Measurements from ENCODE around the gene OGG1.

Gene OGG1

GRCh38 chr3:9749645-9750555 is at the start of gene OGG1:
TSS of gene OGG1 (plus strand) at chr3:9749952. CDS start at chr3:9750287, 335 bp downstream.
- DNase-seq (ENCODE audit: low read depth) = peak; percentile 99

- DNase-seq (ENCODE audit: low read depth) = no peak
Measured at GRCh38 chr3:9700536-9700935, 49.2 kb upstream of the OGG1 start.

DNA sequence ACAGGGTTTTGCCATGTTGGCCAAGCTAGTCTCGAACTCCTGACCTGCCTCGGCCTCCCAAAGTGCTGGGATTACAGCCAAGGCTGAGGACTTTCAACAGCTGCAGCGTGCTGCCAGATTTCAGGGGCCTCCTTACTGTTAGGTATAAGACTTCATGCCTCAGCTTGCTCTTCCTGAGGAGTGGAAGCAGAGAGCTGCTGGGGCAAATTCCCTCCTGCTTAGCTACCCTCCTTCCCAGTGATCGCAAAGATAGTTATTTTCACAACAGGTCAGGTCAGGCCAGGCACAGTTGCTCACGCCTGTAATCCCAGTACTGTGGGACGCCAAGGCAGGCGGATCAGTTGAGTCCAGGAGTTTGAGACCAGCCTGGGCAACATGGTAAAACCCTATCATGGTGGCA is 48.7 kb upstream of the OGG1 start:
- no peak for DNase-seq (ENCODE audit: low read depth)

DNA sequence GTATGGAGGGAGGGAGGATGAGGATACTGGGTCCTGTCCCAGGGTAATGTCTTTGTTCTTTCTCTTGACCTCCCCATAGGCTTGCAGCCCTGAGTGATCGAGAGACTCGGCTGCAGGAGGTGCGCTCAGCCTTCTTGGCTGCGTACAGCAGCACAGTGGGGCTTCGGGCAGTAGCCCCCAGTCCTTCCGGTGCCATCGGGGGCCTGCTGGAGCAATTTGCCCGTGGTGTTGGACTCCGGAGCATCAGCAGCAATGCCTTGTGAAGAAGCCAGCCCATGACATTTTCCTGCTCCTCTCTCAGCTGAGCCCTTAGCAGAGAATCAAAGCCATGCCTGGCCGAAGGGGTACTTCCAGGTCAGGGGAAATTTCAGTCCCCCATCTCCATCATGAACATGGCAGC is 48.0 kb upstream of the OGG1 start:
- no peak for DNase-seq (ENCODE audit: low read depth)

DNA sequence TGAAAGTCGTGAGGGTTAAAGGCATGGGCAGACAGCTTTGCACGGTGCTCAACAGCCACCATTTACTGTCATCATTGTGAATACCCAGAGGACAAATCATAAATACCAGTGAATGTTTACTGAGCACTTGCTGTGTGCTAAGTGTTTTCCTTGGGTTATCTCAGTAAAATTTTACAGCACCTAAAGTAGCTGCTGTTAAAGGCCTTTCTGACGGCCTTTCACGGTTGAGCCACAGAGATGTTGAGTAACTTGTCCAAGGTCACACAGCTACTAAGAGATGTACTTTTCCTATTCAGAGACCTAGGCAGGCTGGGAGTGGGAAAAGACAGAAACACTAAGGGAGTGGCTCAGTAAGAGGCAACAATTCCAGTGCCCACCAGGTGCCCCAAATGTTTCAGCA is 46.5 kb upstream of the OGG1 start:
- no peak for DNase-seq (ENCODE audit: low read depth)

- DNase-seq (ENCODE audit: low read depth) = no peak
Measured at GRCh38 chr3:9703736-9704346, 45.9 kb upstream of the OGG1 start, which contains the start of gene CPNE9. TSS of gene CPNE9 (plus strand) at chr3:9703833. CDS start at chr3:9703997, 164 bp downstream.

DNA sequence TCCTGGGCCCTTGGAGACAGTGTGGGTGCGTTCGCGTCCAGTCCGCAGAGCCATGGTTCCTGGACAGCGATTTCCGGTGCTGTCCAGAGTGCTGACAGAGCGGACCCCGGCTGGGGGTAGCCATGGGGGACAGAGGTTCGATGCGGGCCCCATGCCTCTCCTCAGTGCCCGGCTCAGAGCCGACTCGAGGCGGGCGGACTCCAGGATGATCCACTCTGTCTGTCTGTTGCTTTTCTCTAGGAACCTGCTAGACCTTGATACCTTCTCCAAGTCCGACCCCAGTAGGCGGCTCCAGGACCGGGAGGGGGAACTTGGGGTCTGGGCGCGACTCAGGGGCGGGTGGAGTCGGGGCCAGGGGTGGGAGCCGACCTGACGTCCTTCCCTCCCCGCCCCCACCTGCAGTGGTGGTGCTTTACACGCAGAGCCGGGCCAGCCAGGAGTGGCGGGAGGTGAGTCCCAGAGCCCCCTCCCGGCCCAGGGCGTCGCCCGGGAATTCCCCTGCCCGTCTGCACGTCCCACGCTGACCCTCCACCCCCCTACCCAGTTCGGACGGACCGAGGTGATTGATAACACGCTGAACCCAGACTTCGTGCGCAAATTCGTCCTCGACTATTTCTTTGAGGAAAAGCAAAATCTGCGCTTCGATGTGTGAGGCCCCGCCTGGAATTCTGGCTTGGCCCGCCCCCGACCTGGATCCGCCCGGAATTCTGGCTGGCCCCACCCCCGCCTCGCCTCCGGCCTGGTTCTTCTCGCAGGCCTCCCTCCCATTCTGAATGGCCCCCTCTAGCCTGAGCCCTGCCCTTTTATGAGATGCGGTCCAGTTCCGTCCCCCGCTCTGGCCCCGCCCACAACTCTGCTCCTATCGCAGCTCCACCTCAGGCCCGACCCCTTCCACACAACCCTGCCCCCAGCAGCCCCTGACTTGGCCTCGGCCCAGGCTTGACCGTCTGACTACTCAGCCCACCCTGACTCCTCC is 45.1 kb upstream of the OGG1 start:
- DNase-seq (ENCODE audit: low read depth) = no peak

GRCh38 chr3:9710174-9710739 is 39.5 kb upstream of the OGG1 start:
- no peak for DNase-seq (ENCODE audit: low read depth)

GRCh38 chr3:9712415-9712814 is 37.3 kb upstream of the OGG1 start:
- DNase-seq (ENCODE audit: low read depth) = no peak

DNA sequence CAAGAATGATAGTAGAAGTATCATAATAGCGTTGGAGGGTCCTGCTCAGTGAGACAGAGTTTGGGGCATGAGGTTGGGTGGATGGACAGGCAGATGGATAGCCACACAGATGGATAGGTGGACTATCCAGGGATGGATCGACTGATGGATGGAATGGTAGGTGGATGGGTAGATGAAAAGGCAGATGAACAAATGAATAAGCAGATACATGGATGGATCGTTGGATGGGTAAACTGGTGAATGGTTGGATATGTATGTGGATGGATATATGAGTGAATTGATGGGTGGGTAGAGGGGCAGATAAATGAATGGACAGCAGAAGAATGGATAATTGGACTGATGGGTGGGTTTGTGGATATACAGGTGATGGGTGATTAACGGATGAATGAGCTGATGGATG is 36.6 kb upstream of the OGG1 start:
- no peak for DNase-seq (ENCODE audit: low read depth)

DNA sequence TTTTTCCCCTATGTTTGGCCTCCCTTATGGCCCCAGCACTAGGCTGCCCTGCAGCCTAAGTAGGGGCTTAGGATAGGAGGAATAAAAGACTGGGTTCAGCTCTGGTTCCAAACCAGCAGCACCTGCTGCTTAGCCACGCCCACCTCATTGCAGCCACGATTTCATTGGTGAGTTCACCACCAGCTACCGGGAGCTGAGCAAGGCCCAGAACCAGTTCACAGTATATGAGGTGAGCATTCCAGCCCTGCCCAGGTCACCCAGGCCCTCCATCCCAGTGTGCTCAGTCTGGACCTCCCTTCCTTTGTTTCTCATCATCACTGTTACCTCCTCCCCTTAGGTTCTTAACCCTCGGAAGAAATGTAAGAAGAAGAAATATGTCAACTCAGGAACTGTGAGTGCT is 34.6 kb upstream of the OGG1 start:
- DNase-seq (ENCODE audit: low read depth) = no peak

DNA sequence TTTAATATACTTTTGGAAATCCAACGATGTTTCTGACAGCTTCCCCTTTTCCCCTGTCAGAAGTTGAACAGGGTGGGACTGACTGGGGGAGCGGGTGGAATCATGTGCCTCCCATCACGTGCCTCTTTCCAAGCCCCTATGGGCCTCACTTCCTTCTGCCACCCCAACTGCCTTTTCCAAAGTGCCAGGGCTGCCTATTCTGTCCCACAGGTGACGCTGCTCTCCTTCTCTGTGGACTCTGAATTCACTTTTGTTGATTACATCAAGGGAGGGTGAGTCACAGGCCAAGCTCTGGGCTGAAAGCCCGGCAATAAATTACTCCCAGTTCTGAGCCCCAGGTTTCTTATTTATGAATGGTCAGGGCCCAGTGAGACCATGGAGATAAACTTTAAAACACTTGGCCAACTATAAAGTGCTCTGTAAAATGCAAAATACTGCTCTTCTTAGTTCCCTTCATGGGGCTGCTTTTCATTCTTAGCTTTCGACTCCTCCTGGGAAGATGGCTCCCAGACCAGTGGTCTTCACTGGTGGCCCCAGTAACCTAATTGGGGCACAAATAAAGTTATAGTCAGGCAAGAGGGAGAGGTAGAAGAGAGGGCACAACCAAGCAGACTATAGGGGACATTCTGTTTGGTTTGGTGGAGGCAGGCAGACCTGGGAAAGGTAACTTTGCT is 33.9 kb upstream of the OGG1 start:
- DNase-seq (ENCODE audit: low read depth) = peak; percentile 86

DNA sequence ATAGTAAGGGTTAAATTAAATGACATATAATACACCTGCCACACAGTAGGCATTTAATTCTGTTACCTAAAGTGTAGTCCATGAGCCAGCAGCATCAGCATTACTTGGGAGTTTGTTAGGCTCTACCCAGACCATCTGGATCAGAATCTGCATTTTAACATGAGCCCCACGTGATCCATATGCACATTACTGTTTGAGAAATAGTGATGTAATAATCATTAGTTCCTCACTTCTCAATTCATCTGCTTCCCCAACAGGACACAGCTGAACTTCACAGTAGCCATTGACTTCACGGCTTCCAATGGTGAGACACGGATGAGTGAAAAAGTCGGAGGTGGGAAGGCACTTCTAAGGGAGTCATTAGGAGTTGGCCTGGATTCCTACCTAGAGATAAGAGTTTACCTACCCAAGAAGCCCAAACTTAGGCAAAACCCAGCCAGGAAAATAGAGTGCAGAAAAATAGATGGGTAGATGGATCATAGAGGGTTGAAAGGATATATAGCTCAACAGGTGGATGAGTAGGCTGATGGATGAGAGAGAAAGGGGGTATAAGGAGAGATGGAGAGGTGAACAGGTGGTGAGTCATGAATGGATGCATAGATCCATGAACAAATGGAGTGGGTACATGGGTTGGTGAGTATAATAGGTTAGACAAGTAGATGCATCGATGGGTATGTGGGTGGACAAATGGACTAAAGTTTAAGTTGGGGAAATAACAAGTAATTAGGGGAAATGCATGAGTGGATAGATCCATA is 32.8 kb upstream of the OGG1 start:
- no peak for DNase-seq (ENCODE audit: low read depth)

GRCh38 chr3:9717563-9717962 is 32.2 kb upstream of the OGG1 start:
- DNase-seq (ENCODE audit: low read depth) = no peak

DNA sequence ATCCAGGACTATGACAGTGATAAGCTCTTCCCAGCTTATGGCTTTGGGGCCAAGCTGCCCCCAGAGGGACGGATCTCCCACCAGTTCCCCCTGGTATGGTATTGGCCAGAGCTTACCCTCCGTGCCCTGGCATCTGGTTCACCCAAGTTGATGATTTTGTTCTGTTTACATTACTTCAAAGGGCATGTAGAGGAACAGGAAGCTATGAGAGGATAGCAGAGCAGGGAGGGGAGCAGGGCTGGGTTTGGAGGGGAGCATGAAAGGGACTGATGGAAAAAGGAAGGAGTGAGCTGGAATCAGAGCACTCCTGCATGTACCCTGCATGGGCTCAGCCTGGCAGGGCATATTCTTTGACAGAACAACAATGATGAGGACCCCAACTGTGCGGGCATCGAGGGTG is 31.6 kb upstream of the OGG1 start:
- DNase-seq (ENCODE audit: low read depth) = no peak

- DNase-seq (ENCODE audit: low read depth) = no peak
Measured at GRCh38 chr3:9721015-9721699, 28.6 kb upstream of the OGG1 start.

- no peak for DNase-seq (ENCODE audit: low read depth)
Measured at GRCh38 chr3:9721700-9722060, 28.1 kb upstream of the OGG1 start.

GRCh38 chr3:9725775-9726515 is 23.8 kb upstream of the OGG1 start:
- no peak for DNase-seq (ENCODE audit: low read depth)

DNA sequence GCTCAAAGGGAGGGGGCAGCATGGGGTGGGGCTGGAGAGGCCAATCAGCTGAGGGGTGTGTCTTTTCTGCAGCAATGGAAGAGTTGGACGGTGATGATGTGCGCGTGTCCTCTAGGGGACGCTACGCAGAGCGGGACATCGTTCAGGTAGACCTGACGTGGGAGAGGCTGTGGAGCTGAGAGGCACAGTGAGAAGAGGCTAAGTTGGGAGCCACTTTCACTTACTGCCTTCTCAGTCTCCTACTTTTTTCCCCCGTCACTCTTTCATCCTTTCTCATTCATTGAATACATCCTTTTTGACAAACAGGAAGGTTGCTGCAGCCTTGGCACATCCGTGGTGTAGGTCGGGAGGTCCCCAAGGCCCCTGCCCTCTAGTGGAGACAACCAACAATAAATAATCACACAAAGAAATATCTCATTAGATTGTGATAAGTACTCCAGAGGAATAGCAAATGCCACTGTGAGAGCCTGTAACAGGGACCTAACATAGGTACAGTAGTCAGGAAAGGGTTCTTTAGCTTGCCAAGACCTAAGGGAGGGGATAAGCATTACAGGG is 22.6 kb upstream of the OGG1 start:
- DNase-seq (ENCODE audit: low read depth) = no peak
